Measurements from ENCODE around the gene KHNYN.
A peak's percentile ranks its signal among the peaks of the same experiment; 100 is the strongest.

The KHNYN gene

DNA sequence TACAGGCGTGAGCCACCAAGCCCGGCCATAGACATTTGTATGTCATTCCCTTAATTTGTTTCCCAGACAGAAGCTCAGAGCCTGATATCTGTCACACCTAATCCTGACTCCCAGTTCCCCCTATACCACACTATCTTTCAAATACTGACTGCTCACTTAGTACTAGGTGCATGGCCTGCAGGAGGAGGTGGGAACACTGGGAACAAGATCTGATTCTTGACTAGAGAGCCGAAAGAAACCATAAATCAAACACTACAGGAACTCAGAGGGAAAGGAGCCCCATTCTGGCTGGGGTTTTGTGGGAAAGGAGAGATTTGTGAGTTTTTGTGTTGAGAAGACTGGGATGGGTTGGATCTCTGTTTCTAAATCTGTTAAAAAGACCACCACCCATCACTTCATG lies 4.9 kb downstream of the KHNYN start:
- peaks cover 50% of the 10 kb centered on the region for H3K36me3 Mint-ChIP-seq (ENCODE audit: low read depth)
- H3K27me3 Mint-ChIP-seq (ENCODE audit: low read depth) = no peaks in the 10 kb centered on the region
- peaks cover 37% of the 10 kb centered on the region for H3K4me1 Mint-ChIP-seq
- no peaks in the 10 kb centered on the region for H3K9me3 Mint-ChIP-seq
- H3K4me3 Mint-ChIP-seq = peak overlapping the region in 1 of 3 experiments; percentile 9
- H3K27ac Mint-ChIP-seq = peak overlapping the region in 2 of 3 experiments; percentile 1 to 9
- TF ChIP-seq, protein P1, sequence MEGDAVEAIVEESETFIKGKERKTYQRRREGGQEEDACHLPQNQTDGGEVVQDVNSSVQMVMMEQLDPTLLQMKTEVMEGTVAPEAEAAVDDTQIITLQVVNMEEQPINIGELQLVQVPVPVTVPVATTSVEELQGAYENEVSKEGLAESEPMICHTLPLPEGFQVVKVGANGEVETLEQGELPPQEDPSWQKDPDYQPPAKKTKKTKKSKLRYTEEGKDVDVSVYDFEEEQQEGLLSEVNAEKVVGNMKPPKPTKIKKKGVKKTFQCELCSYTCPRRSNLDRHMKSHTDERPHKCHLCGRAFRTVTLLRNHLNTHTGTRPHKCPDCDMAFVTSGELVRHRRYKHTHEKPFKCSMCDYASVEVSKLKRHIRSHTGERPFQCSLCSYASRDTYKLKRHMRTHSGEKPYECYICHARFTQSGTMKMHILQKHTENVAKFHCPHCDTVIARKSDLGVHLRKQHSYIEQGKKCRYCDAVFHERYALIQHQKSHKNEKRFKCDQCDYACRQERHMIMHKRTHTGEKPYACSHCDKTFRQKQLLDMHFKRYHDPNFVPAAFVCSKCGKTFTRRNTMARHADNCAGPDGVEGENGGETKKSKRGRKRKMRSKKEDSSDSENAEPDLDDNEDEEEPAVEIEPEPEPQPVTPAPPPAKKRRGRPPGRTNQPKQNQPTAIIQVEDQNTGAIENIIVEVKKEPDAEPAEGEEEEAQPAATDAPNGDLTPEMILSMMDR (IDR thresholded peaks at IDR 0.05; ENCODE audit: unreplicated experiment in 3 of 3) = no peak

DNA sequence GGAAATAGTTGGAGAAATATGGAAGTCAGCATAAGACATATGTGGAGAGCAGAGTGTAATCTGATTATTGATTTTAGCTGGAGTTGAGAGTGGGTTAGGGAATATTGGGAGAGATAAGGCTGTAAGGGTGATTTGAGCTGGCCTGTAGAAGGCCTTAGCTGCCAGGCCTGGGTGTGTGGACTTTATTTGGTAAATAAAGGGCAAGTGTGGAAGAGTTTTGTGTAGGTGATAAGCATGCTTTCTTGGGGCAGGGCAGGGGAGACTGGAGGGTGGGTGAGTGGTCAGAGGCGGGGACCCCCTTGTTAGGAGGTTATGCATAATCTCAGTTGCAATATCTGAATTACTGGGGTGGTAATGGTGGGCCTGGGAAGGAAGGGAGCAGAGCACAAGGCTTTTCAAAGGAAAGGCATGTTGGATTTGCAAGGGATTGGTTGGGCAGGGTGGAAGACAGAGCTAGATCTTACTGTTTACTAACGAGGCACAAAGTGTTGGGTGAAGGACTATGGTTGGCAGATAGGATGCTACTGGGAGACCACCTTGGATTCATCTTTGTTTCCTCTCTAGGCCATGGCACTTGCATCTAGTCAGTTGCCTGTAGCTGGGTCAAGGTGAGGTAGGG lies 5.5 kb downstream of the KHNYN start:
- peaks cover 37% of the 10 kb centered on the region for H3K4me1 Mint-ChIP-seq
- H3K27ac Mint-ChIP-seq = peak overlapping the region; percentile 1 to 46 (median 34)
- TF ChIP-seq, protein P1 (IDR thresholded peaks at IDR 0.05; ENCODE audit: unreplicated experiment in 3 of 3) = no peak
- no peaks in the 10 kb centered on the region for H3K9me3 Mint-ChIP-seq
- H3K36me3 Mint-ChIP-seq (ENCODE audit: low read depth) = peaks cover 52% of the 10 kb centered on the region
- no peak overlapping the region for H3K4me3 Mint-ChIP-seq
- no peaks in the 10 kb centered on the region for H3K27me3 Mint-ChIP-seq (ENCODE audit: low read depth)

DNA sequence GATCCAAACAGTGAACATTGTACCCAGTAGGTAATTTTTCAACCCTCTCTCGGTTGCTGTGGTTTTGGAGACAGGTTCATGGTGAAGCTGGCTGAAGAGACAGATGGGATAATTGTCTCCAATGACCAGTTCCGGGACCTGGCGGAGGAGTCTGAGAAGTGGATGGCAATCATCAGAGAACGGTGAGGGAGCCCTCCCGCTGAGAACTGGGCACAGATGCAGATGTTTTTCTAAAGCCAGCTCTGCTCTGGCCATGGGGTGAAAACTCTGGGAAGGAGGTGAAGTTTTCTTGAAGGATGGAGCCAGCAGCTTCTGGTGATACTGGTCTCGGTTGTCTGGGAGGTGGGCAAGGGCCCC lies 6.2 kb downstream of the KHNYN start:
- Mint-ChIP-seq H3K27ac (peak overlapping the region in 2 of 3 experiments; percentile 34 to 46), H3K9me3 (no peaks in the 10 kb centered on the region)

GRCh38 chr14:24436355-24437019 lies 6.7 kb downstream of the KHNYN start:
- Mint-ChIP-seq H3K27ac (peak overlapping the region; percentile 61 to 76 (median 65)), H3K4me3 (peak overlapping the region in 2 of 3 experiments; percentile 9 to 29), H3K4me1 (peaks cover 31% of the 10 kb centered on the region), H3K27me3 (ENCODE audit: low read depth) (no peaks in the 10 kb centered on the region), H3K9me3 (no peaks in the 10 kb centered on the region), H3K36me3 (ENCODE audit: low read depth) (peaks cover 58% of the 10 kb centered on the region)
- TF ChIP-seq, protein P1 (IDR thresholded peaks at IDR 0.05; ENCODE audit: unreplicated experiment in 3 of 3) = peak; percentile 72 to 79 (median 74)

More for the DNA sequence above, 6.2 kb downstream of the KHNYN start:
- TF ChIP-seq, protein P1 (IDR thresholded peaks at IDR 0.05; ENCODE audit: unreplicated experiment in 3 of 3) = no peak
- Mint-ChIP-seq H3K36me3 (ENCODE audit: low read depth) (peaks cover 58% of the 10 kb centered on the region), H3K4me1 (peaks cover 36% of the 10 kb centered on the region), H3K4me3 (no peak overlapping the region), H3K27me3 (ENCODE audit: low read depth) (no peaks in the 10 kb centered on the region)

DNA sequence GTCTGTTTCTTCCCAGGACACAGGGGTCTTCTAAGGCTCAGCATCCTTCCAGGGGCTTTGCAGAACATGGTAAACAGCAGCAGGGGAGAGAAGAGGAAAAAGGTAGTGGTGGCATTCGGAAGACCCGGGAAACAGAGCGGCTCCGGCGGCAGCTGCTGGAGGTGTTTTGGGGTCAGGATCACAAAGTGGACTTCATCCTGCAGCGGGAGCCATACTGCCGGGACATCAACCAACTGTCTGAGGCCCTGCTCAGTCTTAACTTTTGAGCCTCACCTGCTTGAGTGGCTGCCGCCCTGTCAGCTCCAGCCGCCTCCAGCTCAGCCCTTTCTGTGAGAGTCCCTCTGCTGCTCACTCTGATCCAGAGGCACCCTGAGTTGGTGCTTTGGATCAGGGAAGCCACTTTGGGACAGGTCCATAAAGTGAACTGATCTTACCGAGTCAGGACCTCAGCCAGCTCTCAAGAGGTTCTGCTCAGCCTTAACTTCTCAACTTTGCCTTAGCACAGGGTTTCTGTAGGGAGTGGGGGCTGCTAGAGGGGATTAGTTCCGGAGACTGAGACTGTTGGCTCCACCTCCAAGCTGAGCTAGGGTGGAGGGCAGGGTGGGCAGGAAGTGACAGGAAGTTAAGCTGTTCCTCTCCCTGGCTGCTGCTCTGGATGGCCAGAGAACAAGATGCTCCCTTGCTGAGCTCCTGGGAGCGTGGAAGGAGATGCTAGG lies 7.4 kb downstream of the KHNYN start:
- TF ChIP-seq, protein P1 (IDR thresholded peaks at IDR 0.05; ENCODE audit: unreplicated experiment in 3 of 3) = no peak
- Mint-ChIP-seq H3K36me3 (ENCODE audit: low read depth) (peaks cover 53% of the 10 kb centered on the region), H3K9me3 (no peaks in the 10 kb centered on the region), H3K27me3 (ENCODE audit: low read depth) (no peaks in the 10 kb centered on the region), H3K27ac (peak overlapping the region; percentile 61 to 76 (median 65)), H3K4me1 (peaks cover 26% of the 10 kb centered on the region), H3K4me3 (peak overlapping the region in 2 of 3 experiments; percentile 9 to 29)
